HFFc6 (cell line): ENCODE data around the gene PFKFB3. TPM values are rescaled to one million over a fixed set of nuclear protein-coding genes. Genes with fewer than 3 reads are reported as not detected.

Source experiments
- DNase-seq: peaks from one replicate; pipeline ENCODE4 v3.0.0-alpha.2; 2018
- H3K27ac Mint-ChIP-seq: 2 replicates; pipeline ENCODE4 v1.8.0; 2020; ENCODE audit warnings: mild to moderate bottlenecking, mixed read lengths
- H3K27me3 Mint-ChIP-seq: 2 replicates; pipeline ENCODE4 v1.8.0; 2021; ENCODE audit warnings: mild to moderate bottlenecking, moderate library complexity, mixed read lengths; ENCODE audit not compliant: insufficient read depth
- H3K36me3 Mint-ChIP-seq: 2 replicates; pipeline ENCODE4 v1.8.0; 2021; ENCODE audit warnings: low read depth, mixed read lengths
- H3K4me1 Mint-ChIP-seq: 2 replicates; pipeline ENCODE4 v1.8.0; 2020; ENCODE audit warnings: low read depth, mixed read lengths
- H3K4me3 Mint-ChIP-seq: 2 replicates; pipeline ENCODE4 v1.8.0; 2020; ENCODE audit warnings: mild to moderate bottlenecking, moderate library complexity, mixed read lengths
- H3K9me3 Mint-ChIP-seq: 2 replicates; pipeline ENCODE4 v1.8.0; 2020; ENCODE audit warnings: mild to moderate bottlenecking, mixed read lengths
- CTCF ChIP-seq: fragments of 200-600 bp; sonication (generic); IDR thresholded peaks from 2 replicates; pipeline ENCODE4 v1.5.0; 2021; ENCODE audit warnings: antibody characterized with exemption, mild to moderate bottlenecking
- total RNA-seq, 6 experiments: library from RNA; stranded (reverse); fragmentation: NEBNext Ultra II Directional; extraction: Animal tissue kit (Norgen Biotek cat#: 25700); gene quantifications; 2 replicates in 1 of 6; 3 replicates in 5 of 6; pipeline ENCODE4 v1.2.3, GENCODE V29; 2021

PFKFB3 gene
- total RNA-seq, 6 experiments from 2014 or later, result 25.4 to 34.6 (median 28.7) TPM

GRCh38 chr10:6200440-6200733 is 2.3 kb upstream of the PFKFB3 start:
- no peak for TF ChIP-seq CTCF
- H3K36me3 Mint-ChIP-seq, result no peaks in the 10 kb centered on the region
- H3K9me3 Mint-ChIP-seq, result no peaks in the 10 kb centered on the region
- peaks cover 28% of the 10 kb centered on the region for H3K4me1 Mint-ChIP-seq
- H3K4me3 Mint-ChIP-seq, result peak overlapping the region; percentile 80
- DNase-seq, result no peak
- no peaks in the 10 kb centered on the region for H3K27me3 Mint-ChIP-seq
- no peak overlapping the region for H3K27ac Mint-ChIP-seq

- Mint-ChIP-seq H3K27ac (no peak overlapping the region), H3K27me3 (no peaks in the 10 kb centered on the region), H3K4me1 (peaks cover 23% of the 10 kb centered on the region), H3K36me3 (no peaks in the 10 kb centered on the region), H3K9me3 (no peaks in the 10 kb centered on the region), H3K4me3 (peak overlapping the region; percentile 80)
- no peak for TF ChIP-seq CTCF
- DNase-seq, result no peak
These were observed 1.8 kb upstream of the PFKFB3 start for GRCh38 chr10:6200734-6201515.

- peak; percentile 45 for DNase-seq
- peaks cover 23% of the 10 kb centered on the region for H3K4me1 Mint-ChIP-seq
- no peaks in the 10 kb centered on the region for H3K36me3 Mint-ChIP-seq
- no peaks in the 10 kb centered on the region for H3K9me3 Mint-ChIP-seq
- no peaks in the 10 kb centered on the region for H3K27me3 Mint-ChIP-seq
- peak overlapping the region; percentile 58 for H3K27ac Mint-ChIP-seq
- H3K4me3 Mint-ChIP-seq, result peak overlapping the region; percentile 89
- peak; percentile 18; the same call in 1 of the 2 replicates for TF ChIP-seq CTCF
These were observed 1.2 kb upstream of the PFKFB3 start for GRCh38 chr10:6201516-6201975.

- Mint-ChIP-seq H3K4me1 (peaks cover 23% of the 10 kb centered on the region), H3K9me3 (no peaks in the 10 kb centered on the region), H3K27ac (no peak overlapping the region), H3K4me3 (peak overlapping the region; percentile 89), H3K27me3 (no peaks in the 10 kb centered on the region), H3K36me3 (no peaks in the 10 kb centered on the region)
- TF ChIP-seq CTCF, result no peak
- DNase-seq, result no peak
These were observed 541 bp upstream of the PFKFB3 start for GRCh38 chr10:6202098-6202683.

- peak overlapping the region; percentile 88 for H3K27ac Mint-ChIP-seq
- H3K36me3 Mint-ChIP-seq, result no peaks in the 10 kb centered on the region
These were observed 765 bp downstream of the PFKFB3 start for GRCh38 chr10:6203331-6204062.

More at GRCh38 chr10:6203331-6204062, 765 bp downstream of the PFKFB3 start:
- Mint-ChIP-seq H3K27me3 (no peaks in the 10 kb centered on the region; the same call in none of the 2 replicates), H3K4me1 (peaks cover 30% of the 10 kb centered on the region), H3K9me3 (no peaks in the 10 kb centered on the region), H3K4me3 (peak overlapping the region; percentile 98)
- peak; percentile 42 for DNase-seq
- TF ChIP-seq CTCF, result no peak
